GM19438 (cell line): Measurements from ENCODE around the gene SIVA1.

Experiments used
- ATAC-seq: cut with Tn5 transposase; IDR thresholded peaks from one replicate; pipeline ENCODE4 v1.9.1; 2021; ENCODE audit warnings: low read depth; ENCODE audit not compliant: unreplicated experiment

The SIVA1 gene

DNA sequence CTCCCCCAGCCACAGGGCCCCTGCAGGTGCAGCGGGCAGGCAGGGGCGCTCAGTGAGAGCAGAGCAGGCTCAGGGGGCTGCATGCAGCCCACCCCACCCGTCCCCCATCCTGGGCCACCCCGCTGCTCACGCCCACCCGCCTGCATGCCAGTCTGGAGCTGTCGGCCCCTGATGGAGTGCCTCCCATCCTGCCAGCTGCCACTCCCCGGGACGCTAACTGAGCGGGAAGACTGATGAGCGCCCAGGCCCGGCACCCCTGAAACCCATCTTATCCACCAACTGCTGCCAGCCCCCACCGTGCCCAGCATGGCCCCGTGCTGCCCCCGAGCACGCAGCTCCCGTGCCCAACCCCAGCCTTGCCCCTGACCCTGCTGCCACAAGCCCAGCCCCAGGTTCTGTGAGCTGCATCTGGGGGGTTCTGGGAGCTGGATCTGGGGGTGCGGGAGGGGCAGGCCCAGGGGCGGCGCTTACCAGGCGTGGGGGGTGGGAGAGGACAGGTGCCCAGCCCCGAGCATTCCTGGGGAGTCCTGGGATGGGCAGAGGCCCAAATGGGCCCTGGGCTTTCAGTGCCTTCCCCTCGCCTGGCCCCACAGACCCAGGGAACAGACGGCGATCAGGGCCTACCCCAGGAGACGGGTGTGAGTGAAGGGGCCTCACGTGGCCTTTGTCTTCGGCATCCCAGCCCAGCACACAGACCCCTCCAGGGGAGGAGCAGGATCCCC lies 29.3 kb downstream of the SIVA1 start:
- ATAC-seq: no peak

DNA sequence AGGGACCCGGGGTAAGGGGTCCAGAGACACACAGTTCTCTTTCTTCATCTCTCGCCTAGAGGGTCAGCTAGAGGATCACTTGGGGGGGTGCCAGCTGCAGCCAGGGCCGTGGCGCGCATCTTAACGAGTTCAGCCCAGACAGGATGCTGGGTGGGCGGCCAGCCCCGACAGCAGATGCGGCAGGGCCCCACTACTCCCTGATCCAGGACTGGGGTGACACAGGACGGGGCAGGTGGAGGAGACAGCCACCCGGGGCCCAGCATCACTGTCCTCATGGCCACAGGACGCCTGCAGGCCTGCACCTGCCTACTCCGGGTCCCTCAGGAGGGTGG lies 29.8 kb downstream of the SIVA1 start:
- no peak for ATAC-seq

DNA sequence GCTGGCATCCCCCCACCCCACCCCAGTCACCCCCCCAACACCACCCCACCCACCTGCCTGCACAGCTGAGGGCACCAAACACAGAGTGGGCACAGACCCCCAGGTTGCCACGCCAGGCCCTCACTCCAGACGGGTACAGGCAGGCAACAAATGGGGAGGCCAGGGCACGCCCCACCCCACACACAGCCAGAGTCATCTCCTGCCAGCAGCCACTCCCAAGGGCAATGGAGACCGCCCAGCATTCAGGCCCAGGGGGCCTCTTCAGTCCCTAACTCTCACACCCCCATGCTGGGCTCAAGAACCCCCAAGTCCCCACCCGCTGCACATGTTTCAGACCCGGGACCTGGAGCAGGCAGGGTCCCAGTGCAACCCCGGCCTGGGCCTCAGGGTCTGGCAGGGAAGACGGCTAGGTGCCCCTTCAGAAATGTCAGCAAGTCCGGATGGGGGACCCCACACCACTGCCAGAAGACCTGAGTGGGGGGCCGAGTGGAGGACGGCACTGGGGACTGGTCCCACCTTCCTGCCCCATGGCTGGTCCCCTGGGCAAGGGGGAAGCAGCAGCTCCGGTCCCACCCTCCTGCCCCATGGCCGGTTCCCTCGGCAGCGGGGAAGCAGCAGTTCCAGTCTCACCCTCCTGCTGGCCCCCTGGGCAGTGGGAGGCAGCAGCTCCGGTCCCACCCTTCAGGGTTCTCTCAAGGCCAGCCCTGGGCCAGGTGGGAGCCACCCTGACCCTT lies 30.7 kb downstream of the SIVA1 start:
- ATAC-seq: no peak

DNA sequence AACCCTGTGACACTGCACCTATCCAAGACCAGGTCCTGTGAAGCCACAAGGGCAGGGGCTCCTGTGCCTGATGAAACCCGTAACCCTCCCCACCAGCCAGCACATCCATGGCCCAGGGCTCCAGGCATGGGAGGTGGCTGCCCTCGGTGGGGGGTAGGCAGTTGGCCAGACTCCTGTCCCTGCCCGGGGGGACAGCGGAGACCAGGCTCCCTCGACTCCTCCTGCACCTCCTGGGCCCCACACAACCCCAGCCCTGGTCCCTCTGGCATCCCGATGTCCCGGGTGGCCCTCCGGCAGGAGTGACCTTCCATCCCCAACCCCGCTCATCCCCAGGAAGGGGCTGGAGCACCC lies 31.2 kb downstream of the SIVA1 start:
- no peak for ATAC-seq

DNA sequence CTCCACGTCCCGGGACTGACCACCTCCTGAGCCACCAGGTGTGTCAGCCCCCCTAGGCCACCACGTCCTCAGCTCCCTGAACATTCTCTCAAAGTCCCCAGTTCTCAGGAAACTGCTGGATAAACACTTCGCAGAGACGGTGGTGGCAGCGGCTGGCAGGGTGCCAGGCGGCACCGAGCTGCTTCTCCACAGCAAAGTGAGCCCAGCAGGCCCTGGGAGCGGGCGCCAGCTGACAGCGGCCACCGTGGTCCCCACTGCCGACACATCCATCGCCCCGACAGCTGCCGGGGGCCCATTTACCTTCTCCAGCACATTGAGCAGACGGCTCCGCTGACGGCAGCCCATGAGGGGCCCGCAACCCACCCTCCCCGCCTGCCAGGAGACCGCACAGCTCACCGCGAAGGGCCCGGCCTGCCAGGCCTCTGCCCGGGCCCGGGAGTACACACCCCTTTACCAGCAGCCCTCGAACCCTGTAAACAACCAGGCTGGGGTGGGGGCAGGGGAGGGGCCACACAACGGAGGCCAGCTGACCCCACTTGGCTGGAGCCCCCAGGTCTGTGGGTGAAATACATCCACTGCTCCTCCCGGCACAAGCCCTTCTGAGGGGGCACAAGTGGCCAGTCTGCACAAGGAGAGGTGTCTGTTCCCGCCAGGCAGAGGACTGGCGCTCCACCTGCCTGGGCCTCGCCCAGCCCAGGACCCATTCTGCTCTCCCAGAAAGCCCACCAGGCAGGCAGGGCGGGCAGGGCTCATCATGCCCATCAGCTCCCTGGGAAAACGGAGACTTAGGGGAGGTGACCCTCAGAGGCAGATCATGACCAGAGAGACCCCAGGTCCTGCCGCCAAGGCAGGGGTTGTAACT lies 32.1 kb downstream of the SIVA1 start:
- no peak for ATAC-seq

DNA sequence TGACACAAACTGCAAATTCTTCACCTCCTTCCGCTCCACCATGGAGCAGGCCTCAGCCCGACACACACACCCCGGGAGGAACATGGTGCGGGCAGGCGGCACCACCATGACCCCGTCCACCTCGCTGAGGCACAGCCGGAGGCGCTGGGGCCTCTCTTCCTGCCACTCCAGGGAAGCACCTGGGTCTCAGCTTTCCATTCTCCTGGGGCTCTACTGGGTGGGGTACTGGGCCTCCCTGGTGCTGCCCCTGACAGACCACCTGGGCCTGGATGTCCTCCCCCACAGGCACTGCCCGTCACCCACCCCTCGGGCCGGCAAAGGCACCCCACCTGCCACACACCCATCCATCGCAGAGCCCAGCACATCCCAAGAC lies 32.7 kb downstream of the SIVA1 start:
- ATAC-seq: no peak

DNA sequence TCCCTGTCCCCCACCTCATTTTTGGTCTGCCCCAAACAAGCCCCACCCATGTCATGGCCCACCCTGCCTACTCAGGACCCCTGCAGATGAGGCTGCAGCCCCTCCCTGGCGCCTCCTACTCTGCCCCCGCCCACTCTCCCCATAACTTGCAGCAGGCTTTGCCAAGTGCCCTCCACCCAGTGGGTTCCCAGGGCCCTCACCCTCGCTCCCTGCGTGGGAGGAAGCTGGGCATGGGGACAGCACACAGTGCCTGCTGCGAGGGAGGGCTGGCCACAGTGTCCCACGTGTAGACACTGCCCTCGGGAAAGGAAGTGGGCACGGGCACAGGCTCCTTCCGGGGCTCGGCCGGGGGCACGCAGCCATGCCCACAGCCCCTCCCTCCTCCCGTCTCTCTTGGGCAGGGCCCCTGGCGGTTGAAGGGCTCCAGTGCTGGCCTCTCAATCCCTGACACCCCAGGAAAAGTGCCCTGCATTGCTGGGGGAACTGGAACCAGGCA lies 33.2 kb downstream of the SIVA1 start:
- ATAC-seq: no peak

DNA sequence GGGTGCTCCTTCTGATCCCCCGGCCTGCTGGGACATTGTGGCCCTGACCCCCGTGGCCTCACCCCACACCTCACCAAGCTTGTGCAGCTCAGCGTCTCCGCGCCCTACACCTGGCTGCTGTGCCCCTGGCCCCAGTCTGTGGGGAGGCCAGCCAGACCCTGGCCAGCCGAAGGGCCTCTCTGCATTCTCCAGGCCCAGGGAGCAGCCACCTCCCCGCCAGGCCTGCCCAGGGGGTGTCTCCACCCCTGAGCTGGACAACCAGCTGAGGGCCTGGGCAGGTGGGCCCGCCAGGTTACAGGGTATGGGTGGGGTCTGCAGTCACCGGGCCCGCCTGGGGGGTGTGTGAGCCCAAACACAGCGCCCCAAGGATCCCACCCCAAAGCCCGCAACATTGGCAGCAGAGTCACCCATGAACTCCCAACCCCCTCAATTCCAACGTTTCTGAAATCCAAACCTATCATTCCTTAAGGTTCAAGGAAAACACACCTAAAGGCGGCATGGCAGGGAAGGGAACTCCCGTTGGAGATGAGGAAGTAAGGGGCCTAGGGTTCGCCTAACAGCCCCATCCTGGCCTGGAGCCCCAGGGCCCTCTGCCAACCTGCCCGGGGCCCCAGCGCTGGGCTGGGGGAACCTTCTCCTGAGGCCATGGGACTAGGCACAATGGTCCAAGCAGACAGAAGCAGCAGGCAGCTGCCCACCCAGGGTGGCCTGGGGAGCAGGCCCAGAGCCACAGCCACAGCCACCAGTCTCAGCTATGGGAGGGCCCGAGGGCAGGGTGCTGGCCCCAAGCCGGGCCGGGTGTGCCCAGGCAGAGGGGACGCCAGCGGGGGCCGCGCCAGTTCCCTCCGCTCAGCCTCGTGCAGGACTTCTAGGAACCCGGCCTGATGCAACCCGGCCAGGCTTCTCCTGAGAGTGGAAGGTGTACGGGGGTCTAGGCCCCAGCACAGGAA lies 34.1 kb downstream of the SIVA1 start:
- no peak for ATAC-seq

DNA sequence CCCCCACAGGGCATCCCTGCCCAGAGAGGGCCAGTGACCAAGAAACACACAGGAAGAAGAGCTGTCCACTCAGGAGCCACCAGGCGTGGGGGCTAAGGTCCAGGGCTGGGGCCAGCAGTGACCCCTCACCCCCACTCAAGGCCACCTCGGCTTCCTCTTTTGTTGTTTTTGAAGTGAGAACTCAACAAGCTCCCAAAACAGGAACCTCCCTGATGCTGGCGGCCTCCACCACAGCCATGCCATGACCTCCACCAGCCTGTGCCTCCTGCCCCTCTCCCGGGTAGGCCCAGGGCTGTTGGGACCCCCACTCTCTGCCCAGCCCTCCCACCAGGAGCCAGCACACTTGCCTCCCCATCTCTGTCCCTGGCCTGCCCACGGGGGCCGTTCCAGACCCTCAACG lies 34.8 kb downstream of the SIVA1 start:
- no peak for ATAC-seq

DNA sequence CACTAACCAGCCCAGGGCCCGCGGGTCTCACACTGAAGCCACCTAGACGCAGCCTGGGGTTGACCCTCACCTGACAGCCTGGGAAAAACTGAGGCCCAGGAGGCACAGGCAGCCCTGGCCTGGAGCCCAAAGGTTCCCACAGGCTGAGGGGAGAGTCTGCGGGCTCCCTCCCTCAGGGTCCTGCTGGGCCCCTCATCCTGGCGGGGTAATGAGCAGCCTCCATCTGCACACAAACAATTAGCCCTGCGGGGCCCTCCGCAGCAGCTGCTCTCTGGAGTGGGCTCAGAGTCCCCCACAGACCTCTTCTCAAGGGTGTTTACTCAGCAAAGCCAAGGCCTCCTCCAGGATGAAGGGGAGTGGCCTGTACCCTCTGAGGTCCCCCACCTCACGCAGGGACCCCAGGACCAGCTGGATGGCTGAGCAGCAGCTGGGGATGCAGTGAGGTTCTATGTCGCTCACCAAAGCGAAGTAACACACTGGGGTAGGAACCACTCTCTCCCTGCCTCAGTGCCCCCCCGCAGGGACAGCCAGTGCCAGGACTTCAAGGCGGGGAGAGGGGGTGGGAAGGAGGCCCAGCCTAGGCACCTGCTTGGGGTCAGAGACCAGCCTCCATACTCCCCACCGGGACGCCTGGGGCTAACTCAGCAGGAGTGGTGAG lies 35.3 kb downstream of the SIVA1 start:
- ATAC-seq: no peak

DNA sequence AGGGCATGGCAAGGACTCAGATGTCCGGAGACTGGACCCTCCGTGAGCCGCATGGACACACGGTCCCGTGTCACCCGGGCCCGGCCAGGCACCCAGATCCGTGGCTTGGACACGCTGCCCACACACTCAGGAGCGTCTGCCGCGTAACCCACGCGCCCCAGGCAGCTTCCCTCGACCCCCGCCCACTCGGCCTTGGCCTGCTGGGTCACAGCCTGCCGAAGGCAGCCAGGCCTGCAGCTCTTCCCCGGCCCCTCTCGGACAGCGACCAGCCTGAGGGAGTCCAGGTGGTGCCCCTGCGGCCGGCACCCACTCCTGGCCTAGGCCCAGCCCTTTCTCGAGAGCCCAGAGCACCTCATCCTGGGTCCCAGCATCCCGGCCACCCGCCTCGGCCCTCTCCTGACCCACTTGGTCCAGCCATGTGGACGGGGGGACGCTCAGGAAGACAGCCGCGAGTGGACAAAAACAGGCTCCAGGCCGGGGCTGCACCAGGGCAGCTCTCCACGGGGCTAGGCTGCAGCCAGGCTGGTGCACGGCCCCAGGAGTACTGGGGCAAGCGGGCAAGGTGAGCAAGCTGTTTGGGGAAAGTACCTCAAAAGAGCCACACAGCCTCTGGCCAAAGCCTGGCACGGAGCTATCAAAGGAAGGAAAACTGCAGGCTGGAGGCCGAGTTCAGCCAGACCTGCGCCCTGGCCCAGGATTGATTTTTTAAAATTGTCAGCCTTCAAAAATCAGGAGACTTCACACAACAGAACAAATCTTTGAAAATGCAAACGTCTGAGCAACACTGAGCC lies 36.1 kb downstream of the SIVA1 start:
- ATAC-seq: no peak

DNA sequence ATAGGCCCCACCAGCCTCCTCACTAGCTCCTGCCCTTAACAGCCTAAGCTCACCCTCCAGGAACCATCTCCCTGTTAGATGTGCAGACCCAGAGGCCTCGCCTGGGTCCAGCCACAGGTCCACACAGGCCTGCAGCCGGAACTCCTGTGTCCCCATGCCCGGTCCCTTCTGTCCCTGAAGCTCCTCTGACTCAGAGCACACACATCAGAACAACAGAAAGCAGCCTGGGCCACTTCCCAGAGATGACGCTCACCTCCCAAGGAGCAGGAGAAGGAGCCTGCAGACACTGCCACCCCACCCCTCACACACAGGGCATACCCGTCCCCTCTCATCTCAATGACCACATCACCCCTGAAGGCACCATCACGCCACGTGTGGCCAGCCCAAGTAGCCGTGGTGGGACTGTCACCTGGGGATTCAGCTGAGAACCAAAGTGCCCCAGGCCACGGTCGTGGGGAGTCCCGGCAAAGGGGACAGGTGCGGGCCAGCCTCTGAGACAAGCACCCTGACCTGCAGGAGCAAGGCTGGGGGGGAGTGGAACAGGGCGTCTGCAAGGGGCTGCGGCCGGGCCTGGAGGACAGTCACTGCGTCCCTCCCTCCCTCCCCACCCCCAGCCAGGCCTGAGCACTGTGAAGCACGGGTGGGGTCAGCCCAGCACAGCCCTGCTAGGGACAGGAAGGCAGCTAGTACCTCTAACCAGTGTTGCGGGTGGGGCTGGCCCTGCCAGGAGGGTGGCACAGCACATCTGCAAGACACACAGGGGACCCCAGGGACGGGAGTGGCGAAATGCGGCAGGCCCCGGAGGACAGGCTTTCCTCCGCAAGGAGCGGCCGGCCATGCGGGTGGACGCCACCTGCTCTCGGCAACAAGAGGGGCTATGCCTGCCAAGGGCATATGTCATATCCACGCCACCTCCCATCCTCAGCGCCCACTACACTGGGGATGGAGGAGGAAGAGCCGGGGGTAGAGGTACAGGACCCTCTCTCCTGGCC lies 37.1 kb downstream of the SIVA1 start:
- ATAC-seq: no peak

DNA sequence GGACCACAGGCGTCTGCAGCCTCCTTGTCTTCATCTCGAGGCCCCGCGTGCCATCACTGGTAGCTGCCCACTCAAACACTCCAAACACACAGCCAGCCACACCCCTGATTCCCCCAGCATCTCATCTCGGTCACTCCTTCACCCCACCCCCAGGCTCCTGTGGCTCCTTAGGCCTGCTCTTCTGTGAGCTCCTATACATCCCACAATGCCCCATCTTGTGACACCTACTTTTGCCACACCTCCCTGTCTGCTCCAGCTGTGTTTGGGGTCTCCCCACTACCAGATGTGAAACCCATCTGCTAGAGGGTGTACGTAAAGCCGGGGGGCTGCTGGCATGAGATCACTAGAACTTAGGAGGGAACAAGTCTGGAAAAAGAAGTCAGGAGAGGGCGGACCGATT lies 38.5 kb downstream of the SIVA1 start:
- no peak for ATAC-seq

DNA sequence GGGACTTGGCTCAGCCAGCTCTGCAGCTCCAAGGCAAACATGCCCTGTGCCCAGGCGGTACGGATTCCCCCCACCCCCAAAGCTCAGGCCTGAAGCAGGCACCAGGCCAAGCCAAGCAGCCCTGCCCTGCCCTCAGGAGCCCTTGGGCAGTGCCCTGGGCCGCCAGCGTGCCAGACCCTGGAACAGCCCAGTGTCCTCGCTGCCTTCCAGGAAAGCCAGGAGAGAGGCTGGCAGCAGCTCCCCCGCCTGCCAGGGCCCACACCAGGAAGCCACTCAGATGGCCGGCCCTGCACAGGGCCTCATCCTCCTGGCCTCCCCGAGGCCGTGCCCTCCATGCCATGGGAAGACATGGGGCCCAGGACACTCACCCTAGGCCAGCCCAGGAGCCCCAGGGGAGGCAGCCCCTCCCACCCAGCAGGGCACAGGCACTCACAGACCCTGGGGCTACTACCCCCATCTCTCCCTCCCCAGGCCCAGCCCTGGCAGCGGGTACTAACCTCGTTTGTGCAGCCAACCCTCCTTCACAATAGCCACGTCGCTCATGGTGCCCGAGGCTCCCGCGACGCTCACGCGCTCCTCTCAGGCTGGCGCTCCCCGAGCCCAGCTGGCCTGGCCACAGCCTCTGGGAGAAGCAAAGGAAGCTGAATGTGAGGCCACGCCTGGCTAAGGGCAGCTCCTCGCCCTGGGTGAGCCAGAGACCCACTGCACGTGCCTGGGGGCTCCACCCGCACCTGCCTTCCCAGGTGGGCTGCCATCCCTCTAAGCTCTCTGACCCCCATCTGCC lies 39.3 kb downstream of the SIVA1 start:
- ATAC-seq: no peak

DNA sequence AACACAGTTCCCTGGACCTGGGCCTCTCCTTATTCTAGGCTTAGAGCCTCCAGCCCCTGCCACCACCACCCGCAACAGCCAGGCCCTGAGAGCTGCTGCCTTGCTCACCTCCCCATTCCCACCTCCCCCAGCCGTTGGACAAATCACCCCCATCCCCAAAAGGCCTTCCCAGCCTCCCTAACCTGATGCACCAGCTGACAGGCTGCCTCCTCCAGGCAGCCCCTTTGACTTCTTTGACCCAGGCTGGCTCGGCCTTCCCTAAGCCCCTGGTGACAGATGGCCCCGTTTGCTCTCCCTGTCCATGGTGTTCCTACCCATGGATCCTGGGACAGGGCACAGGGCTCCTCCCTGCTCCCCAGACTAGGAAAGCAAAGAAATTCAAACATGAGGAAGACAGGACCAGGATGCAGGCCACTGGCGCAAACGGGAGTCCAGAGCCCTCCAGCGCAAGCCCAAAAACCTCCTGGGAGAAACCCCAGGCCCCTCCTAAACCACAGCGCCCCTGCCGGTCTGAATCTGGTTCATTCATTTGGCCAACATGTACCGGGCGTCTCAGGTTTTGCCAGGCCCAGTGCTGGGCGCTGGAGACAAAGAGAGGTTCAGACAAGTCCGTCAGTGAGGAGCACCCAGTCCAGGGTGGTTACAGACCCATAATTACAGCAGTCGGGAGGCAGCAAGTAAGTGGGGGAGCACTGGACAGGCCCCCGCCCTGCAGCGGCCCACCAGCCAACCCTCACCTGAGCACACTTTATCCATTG lies 40.2 kb downstream of the SIVA1 start:
- no peak for ATAC-seq

DNA sequence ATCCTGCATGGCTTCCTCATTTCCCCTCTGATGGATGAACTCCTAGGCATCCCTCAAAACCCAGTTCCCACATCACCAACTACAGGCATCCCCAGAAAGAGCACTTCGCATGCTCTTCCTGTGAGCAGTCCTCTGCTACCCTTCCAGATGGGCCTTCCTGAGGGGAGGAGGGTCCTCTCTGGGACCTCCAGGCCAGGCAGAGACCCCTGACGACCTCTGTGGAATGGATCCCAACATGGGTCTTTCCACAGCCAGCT lies 40.7 kb downstream of the SIVA1 start:
- no peak for ATAC-seq

DNA sequence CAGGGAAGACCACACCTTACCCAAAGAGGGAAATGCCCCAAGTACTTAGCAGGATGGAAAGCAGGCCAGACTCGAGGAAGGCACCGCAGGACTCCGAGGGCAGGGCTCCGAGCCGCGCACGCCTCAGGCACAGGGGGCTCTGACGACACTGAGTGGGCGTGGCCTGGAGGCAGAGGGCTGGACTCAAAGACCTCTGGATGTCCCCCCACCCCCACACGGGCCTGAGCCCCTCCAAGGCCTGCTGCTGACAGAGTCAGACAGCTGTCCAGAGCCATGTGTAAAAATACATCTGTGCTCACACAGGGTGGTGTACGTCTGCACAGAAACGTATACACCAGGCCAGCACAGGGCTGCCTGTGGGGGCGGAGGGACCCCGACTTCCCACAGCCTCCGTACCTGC lies 41.2 kb downstream of the SIVA1 start:
- no peak for ATAC-seq
